Mucosa of descending colon (tissue), 3 donors: Measurements from ENCODE around the gene OR13J1. TPM values are rescaled to one million over a fixed set of nuclear protein-coding genes. Genes with fewer than 3 reads are reported as not detected.
"Not testable (repeated sequence)": the region's sequence is repeated elsewhere in the genome, so short reads cannot be mapped to it uniquely, and the experiment has no call there.

Experiments
- ATAC-seq: fragments of 200-7000 bp; cut with Tn5 transposase; one replicate; pipeline ENCODE4 v1.9.1; 2020; ENCODE audit warnings: mild to moderate bottlenecking, moderate library complexity
- DNase-seq, 3 donors: peaks; one replicate each; pipeline ENCODE4 v3.0.0-alpha.2; 2020
- H3K36me3 ChIP-seq: fragments of 200-600 bp; one replicate; pipeline ENCODE4 v1.8.0; 2021; ENCODE audit warnings: low read depth, mild to moderate bottlenecking
- H3K4me1 ChIP-seq: fragments of 200-600 bp; one replicate; pipeline ENCODE4 v1.8.0; 2021; ENCODE audit warnings: low read depth, mild to moderate bottlenecking
- H3K4me3 ChIP-seq: fragments of 200-600 bp; one replicate; pipeline ENCODE4 v1.8.0; 2021; ENCODE audit warnings: mild to moderate bottlenecking
- H3K9me3 ChIP-seq: fragments of 200-600 bp; one replicate; pipeline ENCODE4 v1.8.0; 2021; ENCODE audit warnings: mild to moderate bottlenecking
- CTCF ChIP-seq: fragments of 200-600 bp; IDR thresholded peaks from one replicate; pipeline ENCODE4 v1.8.0; 2022; ENCODE audit warnings: antibody characterized with exemption, mild to moderate bottlenecking
- intact Hi-C, 2 donors: fragments of 100-400 bp; cut with DNase I in 1 of 2; cut with micrococcal nuclease in 1 of 2; formaldehyde crosslinking; loops; one replicate each; pipeline versions ENCODE4 v1.11.0 to v1.11.1; 2022; cut with DNase I, micrococcal nuclease
- total RNA-seq, 3 donors: library from RNA; stranded (reverse); fragmentation: NEBNext Ultra II Directional in 2 of 3; extraction: Animal tissue kit (Norgen Biotek cat#: 25700) in 2 of 3; gene quantifications; one replicate each; pipeline versions ENCODE4 v1.2.1 to v1.2.4, GENCODE V29; 2021 to 2023
- donor health status: DM: no; HTN: no; CAD: no; lungs with moderate emphysema.
- donor health status: DM: no; HTN: no; CAD: no.
- donor health status: DM: no; HTN: yes; CAD: no.

OR13J1 gene
- total RNA-seq, 3 donors from 2014 or later: not detected

GRCh38 chr9:35903049-35903448 is 32.8 kb upstream of the OR13J1 start:
- peak; percentile 47 for TF ChIP-seq CTCF
- peaks cover 39% of the 10 kb centered on the region for H3K4me1 ChIP-seq
- no peak overlapping the region for H3K4me3 ChIP-seq
- ATAC-seq (peak; percentile 23), DNase-seq (peak in 1 of 3 donors; percentile 70)
- intact Hi-C loops: loop anchor here in 1 of 2 donors (5.0 kb wide), 1 partner anchor 44 kb away; no protein-coding TSS in a partner anchor
- no peaks in the 10 kb centered on the region for H3K9me3 ChIP-seq
- H3K36me3 ChIP-seq: no peaks in the 10 kb centered on the region

GRCh38 chr9:35899021-35899420 is 28.8 kb upstream of the OR13J1 start:
- no peaks in the 10 kb centered on the region for H3K36me3 ChIP-seq
- TF ChIP-seq CTCF: no peak
- intact Hi-C loops: loop anchor here (10.0 kb wide), 2 partner anchors 116 to 126 kb away; no protein-coding TSS in a partner anchor
- peaks cover 5% of the 10 kb centered on the region for H3K4me1 ChIP-seq
- H3K4me3 ChIP-seq: no peak overlapping the region
- DNase-seq (no peak), ATAC-seq (no peak)
- no peaks in the 10 kb centered on the region for H3K9me3 ChIP-seq

- ATAC-seq (no peak), DNase-seq (no peak)
- Histone ChIP-seq H3K4me1 (peaks cover 5% of the 10 kb centered on the region), H3K4me3 (no peak overlapping the region), H3K9me3 (no peaks in the 10 kb centered on the region), H3K36me3 (no peaks in the 10 kb centered on the region)
- intact Hi-C loops: loop anchor here (10.0 kb wide), 2 partner anchors 116 to 126 kb away; no protein-coding TSS in a partner anchor
- TF ChIP-seq CTCF: no peak
Measured at GRCh38 chr9:35898337-35898736, 28.1 kb upstream of the OR13J1 start.

GRCh38 chr9:35897376-35898099 is 27.3 kb upstream of the OR13J1 start:
- H3K9me3 ChIP-seq, DNase-seq, H3K4me1 ChIP-seq, H3K4me3 ChIP-seq, ATAC-seq, H3K36me3 ChIP-seq: not testable (repeated sequence)
- intact Hi-C loops: loop anchor here (10.0 kb wide), 2 partner anchors 117 to 127 kb away; no protein-coding TSS in a partner anchor

- intact Hi-C loops: loop anchor here (10.0 kb wide), 2 partner anchors 118 to 128 kb away; no protein-coding TSS in a partner anchor
- TF ChIP-seq CTCF: no peak
- H3K4me3 ChIP-seq: no peak overlapping the region
- no peak for ATAC-seq
- H3K4me1 ChIP-seq: no peaks in the 10 kb centered on the region
- no peaks in the 10 kb centered on the region for H3K36me3 ChIP-seq
- DNase-seq: no peak
- no peaks in the 10 kb centered on the region for H3K9me3 ChIP-seq
Measured at GRCh38 chr9:35896570-35896969, 26.4 kb upstream of the OR13J1 start.

GRCh38 chr9:35892051-35892450 is 21.9 kb upstream of the OR13J1 start:
- intact Hi-C loops: loop anchor here (10.0 kb wide), 2 partner anchors 123 to 133 kb away; no protein-coding TSS in a partner anchor
- no peak for ATAC-seq

More at GRCh38 chr9:35892051-35892450, 21.9 kb upstream of the OR13J1 start:
- H3K36me3 ChIP-seq: no peaks in the 10 kb centered on the region
- TF ChIP-seq CTCF: no peak
- H3K4me3 ChIP-seq: no peak overlapping the region
- no peaks in the 10 kb centered on the region for H3K9me3 ChIP-seq
- H3K4me1 ChIP-seq: no peaks in the 10 kb centered on the region
- DNase-seq: no peak
